ENCODE results near the gene ANKRD44.

DNA sequence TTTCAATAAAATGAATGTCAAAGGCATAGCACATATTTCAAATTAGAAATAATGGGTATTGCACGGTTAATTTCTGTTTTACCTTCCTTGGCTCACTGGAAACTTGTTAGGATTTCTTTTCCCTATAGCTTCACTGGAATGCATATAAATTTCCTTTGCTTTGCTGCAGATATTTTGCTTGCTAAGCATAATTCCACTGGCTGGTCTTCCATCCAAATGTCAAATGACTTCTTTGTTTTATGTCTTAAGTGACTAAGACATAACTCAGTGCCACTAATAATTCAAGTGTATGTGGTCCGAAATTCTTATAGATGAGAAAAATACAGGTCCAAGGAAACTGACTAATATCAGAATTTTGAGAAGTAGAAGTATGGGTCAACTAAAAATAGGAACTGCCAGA lies 201.3 kb downstream of the ANKRD44 start:
- TF ChIP-seq CTCF (IDR thresholded peaks at IDR 0.05) = no peak
- no peak for TF ChIP-seq ZFX (IDR thresholded peaks at IDR 0.05; ENCODE audit: borderline replicate concordance)

All from 22Rv1 (cell line).